ENCODE data around the gene S100A12.
A peak's percentile ranks its signal among the peaks of the same experiment; 100 is the strongest.
"Not testable (repeated sequence)": the region's sequence is repeated elsewhere in the genome, so short reads cannot be mapped to it uniquely, and the experiment has no call there.

Gene S100A12

GRCh38 chr1:153375511-153375910 is at the start of gene S100A12:
Gene S100A12 (minus strand): TSS chr1:153375621. CDS start chr1:153374592, 1,029 bp downstream.
- no peak for DNase-seq (ENCODE audit: low read depth)

- DNase-seq (ENCODE audit: low read depth), result peak; percentile 40
Measured at GRCh38 chr1:153422450-153423068, 47.1 kb upstream of the S100A12 start.

- no peak for DNase-seq (ENCODE audit: low read depth)
Measured at GRCh38 chr1:153420306-153420705, 44.9 kb upstream of the S100A12 start.

GRCh38 chr1:153419436-153419793 is 44.0 kb upstream of the S100A12 start:
- DNase-seq (ENCODE audit: low read depth), result not testable (repeated sequence)

DNA sequence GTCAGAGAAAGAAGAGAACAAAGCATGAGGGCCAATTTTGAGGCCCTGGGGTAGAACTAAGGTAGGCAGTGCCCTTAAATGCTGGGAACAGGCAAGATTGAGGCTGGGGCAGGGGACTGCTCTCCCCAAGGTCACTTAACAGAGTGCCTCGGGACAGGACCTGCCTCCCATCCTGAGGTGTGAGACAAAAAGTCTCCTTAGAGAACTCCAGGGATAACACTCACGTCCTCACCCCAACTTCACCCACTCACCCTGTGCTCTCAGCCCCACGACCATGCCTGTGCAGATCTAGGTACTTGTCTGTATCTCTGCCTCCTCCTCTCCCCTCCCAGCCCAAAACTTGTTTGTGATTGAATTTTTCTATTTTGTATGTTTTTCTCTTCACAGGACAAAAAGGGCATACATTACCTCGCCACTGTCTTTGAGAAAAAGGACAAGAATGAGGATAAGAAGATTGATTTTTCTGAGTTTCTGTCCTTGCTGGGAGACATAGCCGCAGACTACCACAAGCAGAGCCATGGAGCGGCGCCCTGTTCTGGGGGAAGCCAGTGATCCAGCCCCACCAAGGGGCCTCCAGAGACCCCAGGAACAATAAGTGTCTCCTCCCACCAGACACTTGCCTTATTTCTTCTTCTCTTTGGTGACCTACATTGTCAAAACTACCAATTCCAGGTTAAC is 43.5 kb upstream of the S100A12 start:
- DNase-seq (ENCODE audit: low read depth), result not testable (repeated sequence)

- no peak for DNase-seq (ENCODE audit: low read depth)
Measured at GRCh38 chr1:153417136-153417888, 41.9 kb upstream of the S100A12 start.

DNA sequence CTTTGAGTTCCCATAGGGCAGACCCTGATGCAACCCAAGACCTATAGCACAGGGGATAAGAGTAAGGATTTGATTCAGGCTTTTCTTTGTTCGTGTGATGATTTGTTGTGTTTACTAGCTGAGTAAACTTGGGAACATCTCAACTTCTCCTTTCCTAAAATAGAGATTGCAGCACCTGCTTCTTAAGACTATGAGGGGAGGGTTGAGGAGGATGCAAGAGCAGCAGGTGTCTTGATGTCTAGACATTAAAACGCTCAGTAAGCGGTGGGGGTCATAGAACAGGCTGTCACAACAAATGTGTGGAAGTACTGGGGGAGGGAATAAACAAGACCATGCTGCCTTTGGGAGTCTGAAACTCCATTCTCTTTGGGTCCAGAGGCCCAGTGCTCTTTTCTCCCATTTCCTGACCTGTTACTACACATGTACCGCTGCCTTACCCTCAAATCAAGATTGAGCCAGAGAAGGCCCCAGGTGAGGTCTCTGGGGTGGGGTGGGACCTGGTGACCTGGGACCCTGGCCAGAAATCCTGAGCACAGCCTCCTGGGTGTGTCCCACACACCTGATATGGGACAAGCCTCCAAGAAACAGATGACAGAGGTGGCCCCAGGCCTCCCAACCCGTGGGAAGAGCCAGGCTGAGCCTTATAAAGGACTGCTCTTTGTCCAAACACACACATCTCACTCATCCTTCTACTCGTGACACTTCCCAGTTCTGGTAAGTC is 40.6 kb upstream of the S100A12 start, which contains the start of gene S100A7A:
Gene S100A7A (plus strand): TSS at position 671 of the 721 bp plus-strand sequence. CDS start 1,563 bp downstream, outside the sequence.
- no peak for DNase-seq (ENCODE audit: low read depth)

DNA sequence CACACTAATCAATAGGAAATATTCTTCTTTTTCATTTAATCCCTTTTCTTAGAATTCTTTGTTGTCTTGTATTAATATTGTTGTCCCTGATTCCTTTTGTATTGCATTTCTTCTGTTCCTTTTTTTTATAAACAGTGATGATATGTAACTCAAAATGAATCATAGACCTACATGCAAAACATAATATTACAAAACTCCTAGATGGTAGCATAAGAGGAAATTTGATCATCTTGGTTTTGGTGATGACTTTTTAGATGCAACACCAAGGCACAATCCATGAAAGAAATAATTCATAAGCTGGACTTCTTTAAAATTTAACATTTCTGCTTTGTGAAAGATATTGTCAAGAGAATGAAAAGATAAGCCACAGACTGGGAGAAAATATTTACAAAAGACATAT is 38.5 kb upstream of the S100A12 start:
- not testable (repeated sequence) for DNase-seq (ENCODE audit: low read depth)

GRCh38 chr1:153407274-153407673 is 31.9 kb upstream of the S100A12 start:
- DNase-seq (ENCODE audit: low read depth), result not testable (repeated sequence)

GRCh38 chr1:153405825-153406599 is 30.6 kb upstream of the S100A12 start:
- not testable (repeated sequence) for DNase-seq (ENCODE audit: low read depth)

- peak; percentile 30 for DNase-seq (ENCODE audit: low read depth)
Measured at GRCh38 chr1:153404768-153405167, 29.3 kb upstream of the S100A12 start.

GRCh38 chr1:153404086-153404635 is 28.7 kb upstream of the S100A12 start:
- no peak for DNase-seq (ENCODE audit: low read depth)

DNA sequence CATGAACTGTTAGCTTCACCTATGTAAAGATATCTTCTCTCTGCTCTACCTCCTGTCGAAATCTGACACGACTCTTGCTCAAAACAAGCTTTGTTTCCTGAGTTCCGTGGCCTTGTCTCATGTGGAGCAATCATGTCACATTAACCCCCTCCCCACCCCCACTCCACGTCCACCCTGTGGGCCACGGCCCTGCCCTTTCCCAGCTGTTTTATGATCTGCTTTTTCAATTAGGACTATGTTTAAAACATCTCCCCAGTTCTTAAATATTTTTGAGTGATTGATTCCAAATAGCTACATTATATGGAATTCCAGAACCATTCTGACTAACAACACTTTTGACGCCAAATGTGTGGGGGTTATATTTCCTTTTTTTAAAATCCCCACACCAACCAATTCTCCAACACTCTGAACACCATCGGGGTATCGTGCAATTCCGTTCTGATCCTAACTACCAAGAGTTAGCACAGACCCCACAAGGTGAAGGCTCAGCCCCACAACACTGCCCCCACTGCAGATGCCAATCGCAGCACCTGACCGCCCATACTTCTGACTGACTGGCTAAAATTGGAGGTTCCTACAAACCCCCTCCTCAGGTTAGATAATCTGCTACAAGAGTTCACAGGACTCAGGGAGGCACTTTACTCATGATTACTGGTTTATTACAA is 28.1 kb upstream of the S100A12 start:
- no peak for DNase-seq (ENCODE audit: low read depth)

- DNase-seq (ENCODE audit: low read depth), result no peak
Measured at GRCh38 chr1:153402226-153402625, 26.8 kb upstream of the S100A12 start.

DNA sequence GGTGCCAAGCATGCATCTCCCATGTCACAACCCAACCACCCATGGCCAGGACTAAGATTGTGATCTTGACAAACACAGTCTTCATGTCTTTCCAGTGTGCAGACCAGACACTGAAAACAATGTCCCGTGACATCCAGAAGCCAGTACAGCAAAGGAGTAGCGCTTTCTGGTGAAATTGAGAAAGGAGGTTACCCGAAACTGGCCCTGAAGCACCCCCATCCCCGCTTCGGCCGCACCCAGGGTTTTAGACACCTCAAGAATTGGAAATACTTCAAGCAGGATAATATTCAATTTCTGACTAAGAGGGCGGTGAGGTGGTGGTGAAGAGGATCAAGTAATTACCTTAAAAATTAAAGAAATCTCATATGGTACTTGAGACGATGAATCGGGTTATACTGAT is 26.0 kb upstream of the S100A12 start:
- DNase-seq (ENCODE audit: low read depth), result no peak

DNA sequence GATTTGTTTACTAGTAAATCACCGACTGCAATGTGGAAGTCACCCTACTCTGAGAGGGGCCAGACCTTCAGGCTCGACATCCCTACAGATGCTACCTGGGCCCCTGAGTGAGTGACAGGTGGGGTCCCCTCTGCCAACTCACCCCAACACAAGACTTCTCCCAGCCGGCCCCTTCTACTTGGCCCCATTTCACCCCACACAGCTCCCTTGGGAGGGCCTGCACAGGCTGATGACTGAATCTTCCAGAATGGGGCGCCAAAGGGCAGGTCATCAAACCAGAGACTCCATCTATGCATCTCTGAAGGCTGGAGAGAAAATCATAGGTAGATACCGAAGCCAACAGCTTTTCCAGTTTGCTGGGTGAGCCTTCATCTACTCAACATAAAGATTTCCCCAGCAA is 24.8 kb upstream of the S100A12 start:
- DNase-seq (ENCODE audit: low read depth), result no peak

- no peak for DNase-seq (ENCODE audit: low read depth)
Measured at GRCh38 chr1:153399401-153400055, 24.1 kb upstream of the S100A12 start.

- no peak for DNase-seq (ENCODE audit: low read depth)
Measured at GRCh38 chr1:153397924-153398651, 22.7 kb upstream of the S100A12 start.
